OCI-LY1 (cell line): ENCODE measurements around the gene RABEPK.

ENCODE experiments used
- H2AFZ ChIP-seq: fragments of 200-600 bp; sonication (generic), shearing (Covaris generic); 2 replicates; pipeline ENCODE4 v1.6.0; 2014; ENCODE audit warnings: antibody characterized with exemption, mild to moderate bottlenecking, low read length
- H3F3A ChIP-seq: fragments of 200-600 bp; sonication (generic), shearing (Covaris generic); 2 replicates; pipeline ENCODE4 v1.6.0; 2014; ENCODE audit warnings: mild to moderate bottlenecking, antibody characterized with exemption, low read length, moderate library complexity; ENCODE audit not compliant: insufficient read depth
- H3K27ac ChIP-seq: fragments of 200-600 bp; sonication (generic); 2 replicates; pipeline ENCODE4 v1.5.1; 2014; ENCODE audit warnings: low read length, mixed run types, mild to moderate bottlenecking, low read depth; ENCODE audit not compliant: poor library complexity, severe bottlenecking
- H3K27me3 ChIP-seq: fragments of 200-600 bp; sonication (generic); 2 replicates; pipeline ENCODE4 v1.6.0; 2014; ENCODE audit warnings: antibody characterized with exemption, mild to moderate bottlenecking, low read length, moderate library complexity; ENCODE audit not compliant: insufficient read depth
- H3K36me3 ChIP-seq: fragments of 200-600 bp; sonication (generic); 2 replicates; pipeline ENCODE4 v1.6.1; 2014; ENCODE audit warnings: mild to moderate bottlenecking, antibody characterized with exemption, low read length, moderate library complexity, mixed read lengths; ENCODE audit not compliant: insufficient read depth
- H3K4me1 ChIP-seq: fragments of 200-600 bp; sonication (generic); 2 replicates; pipeline ENCODE4 v1.5.1; 2014; ENCODE audit warnings: mild to moderate bottlenecking, low read length, moderate library complexity; ENCODE audit not compliant: insufficient read depth, severe bottlenecking
- H3K4me2 ChIP-seq: fragments of 200-600 bp; sonication (generic), shearing (Covaris generic); 2 replicates; pipeline ENCODE4 v1.6.1; 2014; ENCODE audit warnings: low read length
- H3K4me3 ChIP-seq: fragments of 200-600 bp; sonication (generic); 2 replicates; pipeline ENCODE4 v1.5.1; 2014; ENCODE audit warnings: low read length, low read depth, mild to moderate bottlenecking, mixed read lengths; ENCODE audit not compliant: poor library complexity, severe bottlenecking
- H3K79me2 ChIP-seq: fragments of 200-600 bp; shearing (Covaris generic); 2 replicates; pipeline ENCODE4 v1.6.1; 2016; ENCODE audit warnings: mixed run types, low read length, mixed read lengths; ENCODE audit not compliant: insufficient read depth
- H3K9ac ChIP-seq: fragments of 200-600 bp; sonication (generic), shearing (Covaris generic); 2 replicates; pipeline ENCODE4 v1.6.1; 2014; ENCODE audit warnings: mild to moderate bottlenecking, low read length, mixed read lengths
- H3K9me2 ChIP-seq: fragments of 200-600 bp; sonication (generic), shearing (Covaris generic); 2 replicates; pipeline ENCODE4 v1.6.1; 2014; ENCODE audit warnings: low read depth, mild to moderate bottlenecking, low read length, mixed read lengths
- H3K9me3 ChIP-seq: fragments of 200-600 bp; shearing (Covaris generic); 2 replicates; pipeline ENCODE4 v1.6.1; 2014; ENCODE audit warnings: low read length, mixed read lengths
- H4K20me1 ChIP-seq: fragments of 200-600 bp; sonication (generic), shearing (Covaris generic); 2 replicates; pipeline ENCODE4 v1.6.0; 2016; ENCODE audit warnings: mild to moderate bottlenecking, low read length; ENCODE audit not compliant: insufficient read depth
- EZH2 ChIP-seq: fragments of 200-600 bp; sonication (generic), shearing (Covaris generic); IDR thresholded peaks from 2 replicates; pipeline ENCODE4 v1.8.0; 2017; ENCODE audit warnings: borderline replicate concordance, mixed run types, mild to moderate bottlenecking, antibody characterized with exemption, low read length, moderate library complexity, mixed read lengths
- TF ChIP-seq, protein P1 (sequence below): fragments of 200-600 bp; sonication (generic), shearing (Covaris generic); IDR thresholded peaks from 2 replicates; pipeline ENCODE4 v1.5.1; 2017; ENCODE audit warnings: mild to moderate bottlenecking, antibody characterized with exemption, low read length, moderate library complexity, mixed read lengths

RABEPK gene

DNA sequence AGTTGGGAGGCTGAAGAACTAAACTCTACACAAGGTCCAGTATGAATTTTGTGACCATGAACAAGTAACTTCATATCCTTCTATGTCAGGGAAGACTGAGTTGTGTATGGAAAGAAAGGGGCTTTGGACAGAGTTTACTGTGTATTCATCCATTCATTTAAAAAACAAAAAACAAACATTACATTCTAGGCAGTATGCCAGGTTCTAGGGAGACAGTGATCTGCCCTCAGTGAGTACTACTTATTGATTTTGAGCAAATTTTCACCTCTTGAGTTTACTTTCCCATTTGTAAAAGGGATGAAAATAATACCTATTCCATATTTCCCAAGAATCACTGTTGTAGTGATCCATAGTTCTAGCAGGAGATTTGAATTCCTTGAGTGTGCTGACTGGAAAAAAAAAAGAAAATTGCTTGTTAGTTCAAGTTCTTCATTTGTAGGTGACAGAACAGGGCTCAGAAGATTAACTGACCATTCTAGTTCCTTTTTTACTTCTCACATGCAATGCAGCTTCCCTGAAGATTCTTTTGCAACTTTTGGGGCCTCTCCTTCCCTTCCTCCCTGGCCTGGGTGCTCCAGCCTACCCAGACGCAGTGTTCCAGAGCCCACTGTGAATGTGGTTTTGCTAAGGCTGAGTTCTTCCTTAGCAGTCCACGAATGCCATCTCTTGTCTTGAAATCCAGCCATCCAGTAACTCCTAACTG, 58.6 kb downstream of the RABEPK start:
- Histone ChIP-seq H3K9me3 (no peaks in the 10 kb centered on the region), H3K9me2 (no peaks in the 10 kb centered on the region), H3K27me3 (no peaks in the 10 kb centered on the region), H3K36me3 (no peaks in the 10 kb centered on the region), H3K79me2 (peaks cover 22% of the 10 kb centered on the region), H3F3A (no peaks in the 10 kb centered on the region), H3K4me2 (no peak overlapping the region), H3K4me1 (peaks cover 22% of the 10 kb centered on the region), H2AFZ (no peak overlapping the region), H3K9ac (no peak overlapping the region), H4K20me1 (no peaks in the 10 kb centered on the region), H3K27ac (no peak overlapping the region), H3K4me3 (no peak overlapping the region)
- TF ChIP-seq, protein P1, sequence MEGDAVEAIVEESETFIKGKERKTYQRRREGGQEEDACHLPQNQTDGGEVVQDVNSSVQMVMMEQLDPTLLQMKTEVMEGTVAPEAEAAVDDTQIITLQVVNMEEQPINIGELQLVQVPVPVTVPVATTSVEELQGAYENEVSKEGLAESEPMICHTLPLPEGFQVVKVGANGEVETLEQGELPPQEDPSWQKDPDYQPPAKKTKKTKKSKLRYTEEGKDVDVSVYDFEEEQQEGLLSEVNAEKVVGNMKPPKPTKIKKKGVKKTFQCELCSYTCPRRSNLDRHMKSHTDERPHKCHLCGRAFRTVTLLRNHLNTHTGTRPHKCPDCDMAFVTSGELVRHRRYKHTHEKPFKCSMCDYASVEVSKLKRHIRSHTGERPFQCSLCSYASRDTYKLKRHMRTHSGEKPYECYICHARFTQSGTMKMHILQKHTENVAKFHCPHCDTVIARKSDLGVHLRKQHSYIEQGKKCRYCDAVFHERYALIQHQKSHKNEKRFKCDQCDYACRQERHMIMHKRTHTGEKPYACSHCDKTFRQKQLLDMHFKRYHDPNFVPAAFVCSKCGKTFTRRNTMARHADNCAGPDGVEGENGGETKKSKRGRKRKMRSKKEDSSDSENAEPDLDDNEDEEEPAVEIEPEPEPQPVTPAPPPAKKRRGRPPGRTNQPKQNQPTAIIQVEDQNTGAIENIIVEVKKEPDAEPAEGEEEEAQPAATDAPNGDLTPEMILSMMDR = no peak
- TF ChIP-seq EZH2 = no peak

DNA sequence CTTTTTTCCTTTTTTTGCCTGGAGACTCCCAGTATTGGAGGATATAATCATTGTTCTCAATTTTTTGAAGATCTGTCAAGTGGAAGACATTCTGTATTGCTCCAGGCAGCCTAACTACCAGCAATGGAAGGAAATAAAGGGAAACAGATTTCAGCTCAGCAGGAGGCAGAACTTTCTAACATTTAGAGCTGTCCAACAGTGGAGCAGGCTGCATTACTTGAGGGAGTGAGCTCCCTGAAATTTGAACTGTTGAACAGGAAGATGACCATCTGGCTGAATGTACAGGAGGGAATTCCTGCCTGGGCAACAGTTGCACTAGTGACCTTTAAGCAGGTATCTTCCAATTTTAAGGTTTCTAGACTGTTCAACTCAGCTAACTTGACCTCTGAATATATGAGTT, 60.2 kb downstream of the RABEPK start:
- Histone ChIP-seq H3K27me3 (no peaks in the 10 kb centered on the region), H3K9ac (no peak overlapping the region), H3K36me3 (peaks cover 5% of the 10 kb centered on the region; the same call in 1 of the 2 replicates), H4K20me1 (no peaks in the 10 kb centered on the region), H3F3A (no peaks in the 10 kb centered on the region), H3K79me2 (peaks cover 34% of the 10 kb centered on the region), H3K4me1 (peaks cover 35% of the 10 kb centered on the region), H3K4me3 (peak overlapping the region; percentile 91), H3K27ac (peak overlapping the region; percentile 83), H2AFZ (no peak overlapping the region), H3K9me2 (no peaks in the 10 kb centered on the region), H3K9me3 (no peaks in the 10 kb centered on the region), H3K4me2 (peak overlapping the region; percentile 51; the same call in 1 of the 2 replicates)
- TF ChIP-seq EZH2 = no peak
- TF ChIP-seq, protein P1 = no peak

DNA sequence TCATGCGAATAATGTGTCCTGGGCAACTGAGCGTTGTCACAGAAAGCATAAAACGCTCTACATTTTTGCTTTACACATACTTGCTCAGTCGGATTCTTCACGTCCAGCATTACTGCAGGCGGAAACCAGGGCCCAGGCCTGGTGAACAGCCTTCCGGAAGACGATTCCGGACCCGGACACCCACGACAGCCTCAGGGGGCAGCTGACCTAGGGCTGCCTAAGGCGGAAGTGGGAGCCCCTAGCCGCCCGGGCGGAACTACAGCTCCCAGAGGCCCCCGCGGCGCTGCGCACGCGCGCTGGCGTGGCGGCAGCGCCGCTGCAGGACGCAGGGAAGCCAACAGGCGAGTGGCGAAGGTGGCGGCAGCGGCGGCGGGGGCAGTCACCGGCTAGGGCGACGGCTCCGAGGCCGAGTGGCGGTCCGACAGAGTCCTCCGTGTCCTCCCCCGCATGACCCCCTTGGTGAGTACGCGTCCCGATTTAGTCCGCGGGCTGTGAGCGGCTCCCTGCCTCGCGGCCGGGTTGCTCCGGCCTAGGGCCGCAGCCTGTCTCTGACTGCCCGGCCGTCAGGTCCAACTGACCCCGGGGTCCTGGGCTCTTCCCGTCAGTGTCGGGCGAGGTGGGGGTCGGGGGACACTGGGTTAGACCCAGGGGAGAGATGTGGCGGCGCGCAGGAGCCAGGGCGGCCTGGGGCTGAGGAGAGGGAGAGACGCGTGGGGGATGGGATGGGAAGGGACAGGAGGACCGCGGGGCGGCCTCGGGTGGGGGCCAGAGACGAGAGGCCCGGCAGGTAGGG, 61.4 kb downstream of the RABEPK start, which contains the start of gene GAPVD1:
GAPVD1 (plus strand) TSS at position 326 of the 793 bp plus-strand sequence. CDS start 37,096 bp downstream, outside the sequence.
- no peaks in the 10 kb centered on the region for H3K9me3 ChIP-seq
- no peaks in the 10 kb centered on the region for H3F3A ChIP-seq
- H3K9ac ChIP-seq = peak within 1 kb of the TSS; percentile 89
- H3K4me3 ChIP-seq = peak within 1 kb of the TSS; percentile 91
- peaks cover 35% of the 10 kb centered on the region for H3K4me1 ChIP-seq
- peak within 1 kb of the TSS; percentile 83 for H3K27ac ChIP-seq
- peaks cover 40% of the 10 kb centered on the region for H3K79me2 ChIP-seq
- H4K20me1 ChIP-seq = no peaks in the 10 kb centered on the region
- peaks cover 6% of the 10 kb centered on the region; the same call in 1 of the 2 replicates for H3K36me3 ChIP-seq
- H3K27me3 ChIP-seq = no peaks in the 10 kb centered on the region
- no peak for TF ChIP-seq EZH2
- TF ChIP-seq, protein P1 = peak; percentile 37
- H2AFZ ChIP-seq = no peak within 1 kb of the TSS
- H3K4me2 ChIP-seq = peak within 1 kb of the TSS; percentile 98
- no peaks in the 10 kb centered on the region for H3K9me2 ChIP-seq
